Keratinocyte (primary cell): Measurements from ENCODE around the gene UGCG. TPM values are rescaled to one million over a fixed set of nuclear protein-coding genes. Genes with fewer than 3 reads are reported as not detected.

Experiments used
- DNase-seq: peaks from one replicate; pipeline ENCODE4 v3.0.0-alpha.2; 2011; ENCODE audit warnings: low read depth, missing footprints, low spot score
- FAIRE-seq: peaks from 2 replicates; lab custom pipeline; 2011; peaks lifted over from hg19 to GRCh38; lab: Jason Lieb, UNC
- H2AFZ ChIP-seq: 2 replicates; pipeline ENCODE4 v1.6.0; 2012; ENCODE audit warnings: low read length, control low read depth, inconsistent platforms; ENCODE audit not compliant: control insufficient read depth
- H3K27ac ChIP-seq: 2 replicates; pipeline ENCODE4 v1.5.1; 2011; ENCODE audit warnings: low read length; ENCODE audit not compliant: control insufficient read depth, insufficient read depth
- H3K27me3 ChIP-seq: 3 replicates; pipeline ENCODE4 v1.6.0; 2011; ENCODE audit warnings: low read length; ENCODE audit not compliant: control insufficient read depth, insufficient read depth; ENCODE audit errors: extremely low read depth
- H3K36me3 ChIP-seq, 2 experiments: 2 replicates in 1 of 2; 3 replicates in 1 of 2; pipeline ENCODE4 v1.5.1; 2011; ENCODE audit warnings: low read length in 2 of 2, mild to moderate bottlenecking in 1 of 2; ENCODE audit not compliant: control insufficient read depth in 2 of 2, insufficient read depth in 2 of 2; ENCODE audit errors: extremely low read depth in 1 of 2
- H3K4me1 ChIP-seq: 3 replicates; pipeline ENCODE4 v1.5.1; 2011; ENCODE audit warnings: low read length; ENCODE audit not compliant: control insufficient read depth, insufficient read depth; ENCODE audit errors: extremely low read depth
- H3K4me2 ChIP-seq: 3 replicates; pipeline ENCODE4 v1.6.0; 2011; ENCODE audit warnings: low read depth, low read length; ENCODE audit not compliant: control insufficient read depth, insufficient read depth; ENCODE audit errors: extremely low read depth
- H3K4me3 ChIP-seq, 3 experiments: fragments of 200-600 bp in 1 of 3; sonication (generic) in 1 of 3; 2 replicates in 2 of 3; 3 replicates in 1 of 3; pipeline ENCODE4 v1.5.1; 2011 to 2016; ENCODE audit warnings: low read length in 3 of 3, mild to moderate bottlenecking in 3 of 3, control low read depth in 2 of 3, inconsistent platforms in 1 of 3, low read depth in 1 of 3, mixed read lengths in 1 of 3, mixed run types in 1 of 3, moderate library complexity in 1 of 3; ENCODE audit not compliant: control insufficient read depth in 2 of 3, insufficient read depth in 2 of 3; ENCODE audit errors: extremely low read depth in 1 of 3
- H3K79me2 ChIP-seq: 2 replicates; pipeline ENCODE4 v1.6.0; 2012; ENCODE audit warnings: low read length; ENCODE audit not compliant: control insufficient read depth, insufficient read depth
- H3K9ac ChIP-seq: 3 replicates; pipeline ENCODE4 v1.6.0; 2011; ENCODE audit warnings: low read length; ENCODE audit not compliant: control insufficient read depth, insufficient read depth; ENCODE audit errors: extremely low read depth
- H3K9me1 ChIP-seq: 3 replicates; pipeline ENCODE4 v1.6.0; 2011; ENCODE audit warnings: low read length; ENCODE audit not compliant: control insufficient read depth, insufficient read depth; ENCODE audit errors: extremely low read depth
- H3K9me3 ChIP-seq: 2 replicates; pipeline ENCODE4 v1.5.1; 2012; ENCODE audit warnings: low read depth, low read length; ENCODE audit not compliant: control insufficient read depth
- H4K20me1 ChIP-seq: 3 replicates; pipeline ENCODE4 v1.6.0; 2011; ENCODE audit warnings: low read length; ENCODE audit not compliant: control insufficient read depth, insufficient read depth; ENCODE audit errors: extremely low read depth
- CTCF ChIP-seq, 3 experiments: IDR thresholded peaks in 1 of 3; conservative IDR thresholded peaks in 1 of 3; optimal IDR thresholded peaks in 1 of 3; 2 replicates in 2 of 3; 3 replicates in 1 of 3; pipeline versions ENCODE3 to v1.5.1; 2011; ENCODE audit warnings: low read length in 3 of 3, mild to moderate bottlenecking in 3 of 3, moderate library complexity in 2 of 3, control low read depth in 1 of 3, inconsistent platforms in 1 of 3; ENCODE audit not compliant: insufficient read depth in 2 of 3; ENCODE audit errors: extremely low read depth in 1 of 3
- EZH2 ChIP-seq: IDR thresholded peaks from one replicate; pipeline ENCODE4 v1.6.1; 2012; ENCODE audit warnings: inconsistent platforms, mild to moderate bottlenecking, low read length, moderate library complexity
- dilution Hi-C: fragments of 300-500 bp; cut with MboI; formaldehyde crosslinking; loops from one replicate; pipeline ENCODE4 v1.7.0; 2020; ENCODE audit warnings: low sequenced_read_pairs; ENCODE audit not compliant: extremely low pct_ligation_motif_present
- polyA plus RNA-seq, 5 experiments: library from polyadenylated mRNA; depleted of rRNA in 3 of 5; stranded (reverse) in 3 of 5; stranded (forward) in 1 of 5; unstranded in 1 of 5; fragments of >200 nt; gene quantifications; 1 replicate in 1 of 5; 2 replicates in 3 of 5; 3 replicates in 1 of 5; pipeline versions ENCODE4 v1.2.1 to v1.2.3, GENCODE V29; 2011 to 2012; ENCODE audit warnings: missing spikeins in 2 of 5, low read depth in 1 of 5, low replicate concordance in 1 of 5

The UGCG gene
- polyA plus RNA-seq, 1 donor (not counting 4 experiments of a cell fraction or from before 2014, with no cell fraction given): 49.8 TPM

GRCh38 chr9:111866976-111867375 is 29.6 kb upstream of the UGCG start:
- Histone ChIP-seq H3K4me3 (no peak overlapping the region), H3K9ac (no peak overlapping the region), H3K36me3 (no peaks in the 10 kb centered on the region), H3K4me2 (peak overlapping the region; percentile 51), H3K27ac (peak overlapping the region; percentile 52), H4K20me1 (no peaks in the 10 kb centered on the region), H3K27me3 (no peaks in the 10 kb centered on the region), H3K9me3 (peaks cover 2% of the 10 kb centered on the region), H3K79me2 (no peaks in the 10 kb centered on the region), H2AFZ (peak overlapping the region; percentile 59), H3K4me1 (peaks cover 12% of the 10 kb centered on the region), H3K9me1 (no peaks in the 10 kb centered on the region)
- FAIRE-seq: peak; percentile 92
- DNase-seq: peak; percentile 53
- no peak for TF ChIP-seq EZH2
- no peak for TF ChIP-seq CTCF (optimal IDR thresholded peaks at IDR 0.05 in 1 of 3, IDR thresholded peaks at IDR 0.05 in 1 of 3, conservative IDR thresholded peaks at IDR 0.05 in 1 of 3; ENCODE audit: extremely low read depth in 1 of 3, insufficient read depth in 2 of 3, low read length in 3 of 3)
- dilution Hi-C loops: no loop called here

- Histone ChIP-seq H4K20me1 (no peaks in the 10 kb centered on the region), H3K27ac (no peak overlapping the region), H2AFZ (no peak overlapping the region), H3K9me1 (no peaks in the 10 kb centered on the region), H3K79me2 (no peaks in the 10 kb centered on the region), H3K36me3 (no peaks in the 10 kb centered on the region), H3K9me3 (peaks cover 2% of the 10 kb centered on the region), H3K4me1 (peaks cover 20% of the 10 kb centered on the region), H3K4me3 (no peak overlapping the region), H3K27me3 (no peaks in the 10 kb centered on the region), H3K4me2 (no peak overlapping the region), H3K9ac (no peak overlapping the region)
- dilution Hi-C loops: no loop called here
- FAIRE-seq (no peak), DNase-seq (no peak)
- TF ChIP-seq CTCF (optimal IDR thresholded peaks at IDR 0.05 in 1 of 3, IDR thresholded peaks at IDR 0.05 in 1 of 3, conservative IDR thresholded peaks at IDR 0.05 in 1 of 3; ENCODE audit: extremely low read depth in 1 of 3, insufficient read depth in 2 of 3, low read length in 3 of 3) (no peak), EZH2 (no peak)
These were observed 28.1 kb upstream of the UGCG start for GRCh38 chr9:111868475-111868874.
